ENCODE results near the gene KNCN. TPM values are rescaled to one million over a fixed set of nuclear protein-coding genes. Genes with fewer than 3 reads are reported as not detected.

The KNCN gene
- total and polyA plus RNA-seq, 10 donors, result not detected

DNA sequence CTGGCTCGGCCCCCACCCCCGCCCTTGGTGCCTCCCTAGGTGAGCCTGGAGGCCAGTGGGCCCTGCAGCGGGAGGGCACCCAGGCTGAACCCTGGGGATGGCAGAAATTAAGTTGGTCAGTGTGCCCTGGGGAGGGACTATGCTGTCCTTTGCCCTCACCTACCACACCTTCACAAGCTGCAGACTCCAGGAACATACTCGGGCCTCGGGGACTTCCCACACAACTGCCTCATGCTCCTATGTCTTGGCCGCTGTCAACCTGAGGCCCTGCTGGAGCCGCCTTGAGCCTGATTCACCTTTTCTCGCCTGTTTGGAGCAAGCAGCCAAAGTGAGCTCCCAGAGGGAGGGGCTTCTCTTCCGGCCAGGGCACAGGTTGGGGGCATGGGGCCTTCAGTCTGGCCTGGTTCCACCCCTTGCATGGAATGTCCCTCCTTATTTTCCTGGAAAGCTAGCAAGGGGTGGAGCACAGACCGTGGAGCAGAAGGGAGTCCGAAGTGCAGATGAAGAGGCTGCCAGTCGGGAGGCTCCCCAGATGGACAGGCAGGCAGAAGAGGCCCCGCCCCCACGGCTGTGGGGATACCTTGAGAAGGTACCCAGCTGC lies 24.7 kb downstream of the KNCN start:
- intact Hi-C loops (cut with DNase I; ENCODE audit: low total_unique reads), result loop anchor here (5.0 kb wide), 1 partner anchor 201 kb away; no protein-coding TSS in a partner anchor
- 38 to 67% (median 48%) methylated on average over 10 to 14 of the region's 14 CpGs for WGBS, 5 donors
- no peak for DNase-seq
- no peak for TF ChIP-seq POLR2A (IDR thresholded peaks at IDR 0.05)
- TF ChIP-seq, protein P1, sequence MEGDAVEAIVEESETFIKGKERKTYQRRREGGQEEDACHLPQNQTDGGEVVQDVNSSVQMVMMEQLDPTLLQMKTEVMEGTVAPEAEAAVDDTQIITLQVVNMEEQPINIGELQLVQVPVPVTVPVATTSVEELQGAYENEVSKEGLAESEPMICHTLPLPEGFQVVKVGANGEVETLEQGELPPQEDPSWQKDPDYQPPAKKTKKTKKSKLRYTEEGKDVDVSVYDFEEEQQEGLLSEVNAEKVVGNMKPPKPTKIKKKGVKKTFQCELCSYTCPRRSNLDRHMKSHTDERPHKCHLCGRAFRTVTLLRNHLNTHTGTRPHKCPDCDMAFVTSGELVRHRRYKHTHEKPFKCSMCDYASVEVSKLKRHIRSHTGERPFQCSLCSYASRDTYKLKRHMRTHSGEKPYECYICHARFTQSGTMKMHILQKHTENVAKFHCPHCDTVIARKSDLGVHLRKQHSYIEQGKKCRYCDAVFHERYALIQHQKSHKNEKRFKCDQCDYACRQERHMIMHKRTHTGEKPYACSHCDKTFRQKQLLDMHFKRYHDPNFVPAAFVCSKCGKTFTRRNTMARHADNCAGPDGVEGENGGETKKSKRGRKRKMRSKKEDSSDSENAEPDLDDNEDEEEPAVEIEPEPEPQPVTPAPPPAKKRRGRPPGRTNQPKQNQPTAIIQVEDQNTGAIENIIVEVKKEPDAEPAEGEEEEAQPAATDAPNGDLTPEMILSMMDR (IDR thresholded peaks at IDR 0.05 in 8 of 11, conservative IDR thresholded peaks at IDR 0.05 in 3 of 11), result no peak
- TF ChIP-seq POLR2AphosphoS5 (IDR thresholded peaks at IDR 0.05), result no peak
- Histone ChIP-seq H3K27ac (no peak overlapping the region), H3K9me3 (no peaks in the 10 kb centered on the region), H3K36me3 (no peaks in the 10 kb centered on the region), H3K27me3 (replicated peaks in 1 of 7) (peaks cover 0 to 77% (median 13%) of the 10 kb centered on the region in 7 donors), H3K4me3 (no peak overlapping the region), H3K4me1 (peaks cover 0 to 18% (median 0%) of the 10 kb centered on the region in 6 donors)

DNA sequence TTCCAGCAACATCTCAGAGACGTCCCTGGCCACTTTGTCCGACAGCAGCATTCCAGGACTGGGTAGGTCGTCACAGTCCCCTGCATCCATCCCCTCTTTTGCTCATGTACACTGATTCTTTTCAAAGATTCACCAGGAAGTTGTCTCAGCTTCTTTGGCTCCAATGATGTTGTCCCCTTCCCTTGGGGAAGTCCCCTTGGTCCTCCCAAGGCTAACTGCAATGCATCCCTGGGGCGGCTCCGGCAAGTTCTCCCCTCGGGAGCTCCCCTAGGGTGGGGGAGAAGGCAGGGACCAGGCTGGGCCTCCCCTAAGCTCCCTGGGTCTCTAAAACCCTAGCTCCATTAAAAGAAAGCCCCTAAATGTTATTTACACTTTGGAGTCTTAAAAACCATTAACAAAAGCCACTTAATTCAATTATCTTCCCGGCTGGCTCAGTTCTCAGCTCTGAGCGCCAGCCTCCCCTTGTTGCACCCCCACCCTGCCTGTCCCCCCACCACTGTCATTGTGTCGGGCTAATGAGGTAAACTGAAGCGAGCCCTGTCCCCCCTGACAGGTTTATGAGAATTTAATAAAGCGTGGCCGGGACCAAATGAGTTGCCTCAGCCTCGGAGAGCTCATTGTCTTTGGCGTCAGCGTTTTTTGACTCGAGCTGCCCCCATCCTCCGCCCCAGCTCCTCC lies 25.3 kb downstream of the KNCN start:
- H3K27ac ChIP-seq, result no peak overlapping the region

DNA sequence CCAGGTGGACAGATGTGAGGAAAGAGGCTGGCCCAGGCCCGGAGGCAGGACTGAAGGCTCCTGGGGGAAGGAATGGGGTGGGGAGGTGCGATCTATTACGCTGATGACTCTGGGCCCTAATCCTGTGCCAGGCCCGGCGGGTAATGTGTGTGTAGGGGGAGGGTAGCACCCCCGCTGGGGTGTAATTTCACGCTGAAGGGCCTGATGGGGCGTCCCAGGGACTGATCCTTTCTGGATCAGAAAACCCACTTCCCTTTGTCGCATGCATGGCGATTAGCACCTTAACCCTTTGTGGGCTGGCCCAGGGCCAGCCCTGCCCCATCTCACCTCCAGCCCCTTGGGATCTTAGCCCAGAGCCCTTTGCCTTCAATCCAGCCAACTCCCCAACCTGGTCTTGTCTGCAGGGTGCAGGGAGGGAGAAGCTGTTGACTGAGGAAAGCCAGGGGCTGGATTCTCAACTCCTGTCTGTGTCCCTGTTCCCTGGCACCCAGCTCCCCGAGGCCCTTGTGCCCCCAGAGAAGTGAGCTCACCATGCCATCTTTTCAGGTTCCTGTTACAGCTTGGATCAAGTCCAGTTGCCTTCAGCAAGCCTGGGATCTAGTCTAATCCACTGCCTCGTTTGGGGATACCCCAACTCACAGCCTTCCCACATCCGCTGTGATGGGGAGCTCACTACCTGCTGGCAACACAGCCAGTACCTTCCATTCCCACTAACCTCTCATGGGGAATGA lies 26.0 kb downstream of the KNCN start:
- H3K4me3 ChIP-seq, result no peak overlapping the region
- WGBS, 5 donors, result 47 to 53% (median 51%) methylated on average over 13 of the region's 13 CpGs
- intact Hi-C loops (cut with DNase I; ENCODE audit: low total_unique reads), result loop anchor here (5.0 kb wide), 1 partner anchor 202 kb away; no protein-coding TSS in a partner anchor
- H3K9me3 ChIP-seq, result no peaks in the 10 kb centered on the region
- H3K4me1 ChIP-seq, result peaks cover 0 to 18% (median 0%) of the 10 kb centered on the region in 6 donors
- TF ChIP-seq POLR2AphosphoS5 (IDR thresholded peaks at IDR 0.05), result no peak
- TF ChIP-seq POLR2A (IDR thresholded peaks at IDR 0.05), result no peak
- TF ChIP-seq, protein P1 (IDR thresholded peaks at IDR 0.05 in 8 of 11, conservative IDR thresholded peaks at IDR 0.05 in 3 of 11), result no peak
- peaks cover 0 to 63% (median 8%) of the 10 kb centered on the region in 7 donors for H3K27me3 ChIP-seq (replicated peaks in 1 of 7)
- DNase-seq, result no peak
- no peak overlapping the region for H3K27ac ChIP-seq
- no peaks in the 10 kb centered on the region for H3K36me3 ChIP-seq

More for the DNA sequence above, 25.3 kb downstream of the KNCN start:
- Histone ChIP-seq H3K4me1 (peaks cover 0 to 18% (median 0%) of the 10 kb centered on the region in 6 donors), H3K4me3 (no peak overlapping the region), H3K27me3 (replicated peaks in 1 of 7) (peaks cover 0 to 71% (median 10%) of the 10 kb centered on the region in 7 donors), H3K9me3 (no peaks in the 10 kb centered on the region), H3K36me3 (no peaks in the 10 kb centered on the region)
- TF ChIP-seq, protein P1 (IDR thresholded peaks at IDR 0.05 in 8 of 11, conservative IDR thresholded peaks at IDR 0.05 in 3 of 11), result no peak
- TF ChIP-seq POLR2A (IDR thresholded peaks at IDR 0.05) (no peak), POLR2AphosphoS5 (IDR thresholded peaks at IDR 0.05) (no peak)
- 29 to 59% (median 56%) methylated on average over 17 of the region's 17 CpGs for WGBS, 5 donors
- DNase-seq, result no peak
- intact Hi-C loops (cut with DNase I; ENCODE audit: low total_unique reads), result loop anchor here (5.0 kb wide), 1 partner anchor 201 kb away; no protein-coding TSS in a partner anchor

Data from spleen (tissue), 11 donors.